Body of pancreas (tissue), 4 donors: Measurements from ENCODE around the gene ZNF652. TPM values are rescaled to one million over a fixed set of nuclear protein-coding genes. Genes with fewer than 3 reads are reported as not detected.
A peak's percentile ranks its signal among the peaks of the same experiment; 100 is the strongest.

Experiments
- ATAC-seq: fragments of 150-250 bp; one replicate; pipeline ENCODE4 v1.9.1; 2016
- DNase-seq, 4 donors: peaks; one replicate each; pipeline ENCODE4 v3.0.0-alpha.2; 2019
- H3K27ac ChIP-seq, 4 donors: fragments of 200-600 bp; sonication (generic); 1 replicate in 3 of 4; 2 replicates in 1 of 4; pipeline versions ENCODE4 v1.5.1 to v1.6.1; 2016 to 2019; ENCODE audit warnings: mild to moderate bottlenecking in 1 of 4, mixed read lengths in 1 of 4, moderate library complexity in 1 of 4
- H3K27me3 ChIP-seq, 2 donors: fragments of 200-600 bp; sonication (generic); one replicate each; pipeline ENCODE4 v1.6.0; 2016; ENCODE audit warnings: mild to moderate bottlenecking in 1 of 2
- H3K36me3 ChIP-seq, 2 donors: fragments of 200-600 bp; sonication (generic); replicated peaks in 1 of 2; 2 replicates each; pipeline ENCODE4 v1.5.1; 2016; ENCODE audit warnings: low read depth in 2 of 2; ENCODE audit not compliant: insufficient read depth in 1 of 2
- H3K4me1 ChIP-seq: fragments of 200-600 bp; sonication (generic); one replicate; pipeline ENCODE4 v1.6.0; 2016
- H3K4me3 ChIP-seq, 2 donors: fragments of 200-600 bp; sonication (generic); 1 replicate in 1 of 2; 2 replicates in 1 of 2; pipeline ENCODE4 v1.5.1; 2016 to 2019
- H3K9me3 ChIP-seq, 3 donors: fragments of 200-600 bp; sonication (generic); 1 replicate in 2 of 3; 2 replicates in 1 of 3; pipeline ENCODE4 v1.5.1; 2016
- POLR2A ChIP-seq, 3 donors: fragments of 450-650 bp; IDR thresholded peaks; one replicate each; pipeline ENCODE4 v1.6.1; 2016; ENCODE audit warnings: antibody characterized with exemption in 3 of 3, mild to moderate bottlenecking in 2 of 3
- WGBS, 2 donors: methylation state at CpG; one replicate each; pipeline ENCODE4 v1.1.5; 2017; 5-methylcytosine and 5-hydroxymethylcytosine counted together
- intact Hi-C: fragments of 100-400 bp; cut with DNase I; formaldehyde crosslinking; loops from one replicate; pipeline ENCODE4 v1.15.1; 2023
- total RNA-seq, 2 donors: library from RNA; depleted of rRNA; stranded (reverse); fragments of >200 nt; gene quantifications; one replicate each; pipeline ENCODE4 v1.1.0, GENCODE V29; 2016
- TF ChIP-seq, protein P1 (sequence below), 7 experiments: fragments of 450-650 bp in 4 of 7; fragments of 200-600 bp in 3 of 7; sonication (generic) in 3 of 7; IDR thresholded peaks; one replicate each; pipeline ENCODE4 v1.5.1; 2016 to 2019; ENCODE audit warnings: antibody characterized with exemption in 7 of 7

Gene ZNF652
- total RNA-seq, 2 donors from 2014 or later, result 26.4 to 36.1 TPM

- 87 to 90% methylated on average over 12 to 13 of the region's 13 CpGs for WGBS, 2 donors
- no peak for TF ChIP-seq POLR2A (IDR thresholded peaks at IDR 0.05)
- TF ChIP-seq, protein P1, sequence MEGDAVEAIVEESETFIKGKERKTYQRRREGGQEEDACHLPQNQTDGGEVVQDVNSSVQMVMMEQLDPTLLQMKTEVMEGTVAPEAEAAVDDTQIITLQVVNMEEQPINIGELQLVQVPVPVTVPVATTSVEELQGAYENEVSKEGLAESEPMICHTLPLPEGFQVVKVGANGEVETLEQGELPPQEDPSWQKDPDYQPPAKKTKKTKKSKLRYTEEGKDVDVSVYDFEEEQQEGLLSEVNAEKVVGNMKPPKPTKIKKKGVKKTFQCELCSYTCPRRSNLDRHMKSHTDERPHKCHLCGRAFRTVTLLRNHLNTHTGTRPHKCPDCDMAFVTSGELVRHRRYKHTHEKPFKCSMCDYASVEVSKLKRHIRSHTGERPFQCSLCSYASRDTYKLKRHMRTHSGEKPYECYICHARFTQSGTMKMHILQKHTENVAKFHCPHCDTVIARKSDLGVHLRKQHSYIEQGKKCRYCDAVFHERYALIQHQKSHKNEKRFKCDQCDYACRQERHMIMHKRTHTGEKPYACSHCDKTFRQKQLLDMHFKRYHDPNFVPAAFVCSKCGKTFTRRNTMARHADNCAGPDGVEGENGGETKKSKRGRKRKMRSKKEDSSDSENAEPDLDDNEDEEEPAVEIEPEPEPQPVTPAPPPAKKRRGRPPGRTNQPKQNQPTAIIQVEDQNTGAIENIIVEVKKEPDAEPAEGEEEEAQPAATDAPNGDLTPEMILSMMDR (IDR thresholded peaks at IDR 0.05), result no peak
- H3K4me1 ChIP-seq, result no peaks in the 10 kb centered on the region
- no peaks in the 10 kb centered on the region for H3K27me3 ChIP-seq
- intact Hi-C loops, result no loop called here
- H3K36me3 ChIP-seq, result peaks cover 7 to 9% of the 10 kb centered on the region in 2 donors
- DNase-seq (no peak), ATAC-seq (no peak)
- no peak overlapping the region for H3K27ac ChIP-seq
- H3K4me3 ChIP-seq, result no peak overlapping the region
- H3K9me3 ChIP-seq, result no peaks in the 10 kb centered on the region
Observed at GRCh38 chr17:49298371-49298976, 63.6 kb downstream of the ZNF652 start.

DNA sequence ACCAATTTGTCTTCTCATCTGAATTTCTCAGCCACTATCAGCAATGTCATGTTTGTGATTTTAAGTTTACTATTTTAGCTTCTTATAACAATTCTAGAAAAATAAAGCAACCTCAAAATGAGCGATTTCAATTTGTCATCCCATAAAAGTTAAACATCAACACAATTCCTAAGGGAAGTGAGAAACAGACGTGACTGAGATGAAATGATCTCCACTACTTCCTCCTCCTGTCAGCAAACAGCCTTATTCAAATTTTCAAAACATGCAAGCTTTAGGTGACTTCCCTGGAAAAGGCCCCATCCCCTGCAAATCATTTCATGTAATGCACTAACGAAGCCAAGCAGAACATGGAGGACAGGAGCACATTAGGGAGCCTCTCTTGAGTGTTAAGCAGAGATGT, 64.9 kb downstream of the ZNF652 start:
- 51 to 52% methylated on average over 3 of the region's 3 CpGs for WGBS, 2 donors
- Histone ChIP-seq H3K4me3 (no peak overlapping the region), H3K27me3 (no peaks in the 10 kb centered on the region), H3K36me3 (peaks cover 7 to 9% of the 10 kb centered on the region in 2 donors), H3K27ac (peak overlapping the region in 1 of 4 donors; percentile 28), H3K4me1 (no peaks in the 10 kb centered on the region), H3K9me3 (no peaks in the 10 kb centered on the region)
- intact Hi-C loops, result no loop called here
- TF ChIP-seq, protein P1 (IDR thresholded peaks at IDR 0.05), result no peak
- TF ChIP-seq POLR2A (IDR thresholded peaks at IDR 0.05), result no peak
- ATAC-seq (no peak), DNase-seq (no peak)

DNA sequence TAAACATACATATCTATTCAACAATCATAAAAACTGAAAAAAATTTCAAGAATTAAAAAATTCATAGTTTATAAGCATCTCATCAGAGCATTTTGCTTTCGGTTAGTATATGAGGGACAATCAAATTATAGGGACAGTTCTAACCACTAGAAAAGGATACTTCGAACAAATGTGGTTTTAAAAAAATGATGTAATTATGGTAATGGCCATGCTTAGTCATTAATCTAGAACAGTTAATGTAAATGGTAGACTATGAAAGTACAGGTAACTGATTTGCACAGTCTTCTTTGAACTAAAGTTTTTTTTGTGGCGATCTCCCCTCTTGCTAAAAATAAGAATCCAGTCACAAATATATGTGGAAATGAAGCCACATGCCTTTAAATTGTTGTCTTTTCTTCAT, 67.9 kb downstream of the ZNF652 start:
- Histone ChIP-seq H3K4me3 (no peak overlapping the region), H3K9me3 (no peaks in the 10 kb centered on the region), H3K27me3 (no peaks in the 10 kb centered on the region), H3K36me3 (peaks cover 7% of the 10 kb centered on the region in 2 donors), H3K27ac (no peak overlapping the region), H3K4me1 (no peaks in the 10 kb centered on the region)
- DNase-seq (no peak), ATAC-seq (no peak)
- TF ChIP-seq, protein P1 (IDR thresholded peaks at IDR 0.05), result no peak
- no peak for TF ChIP-seq POLR2A (IDR thresholded peaks at IDR 0.05)
- 89 to 90% methylated on average over 3 of the region's 3 CpGs for WGBS, 2 donors
- intact Hi-C loops, result no loop called here

- TF ChIP-seq, protein P1 (IDR thresholded peaks at IDR 0.05), result no peak
- no peak for TF ChIP-seq POLR2A (IDR thresholded peaks at IDR 0.05)
- Histone ChIP-seq H3K4me3 (no peak overlapping the region), H3K9me3 (no peaks in the 10 kb centered on the region), H3K27ac (no peak overlapping the region), H3K27me3 (no peaks in the 10 kb centered on the region), H3K4me1 (no peaks in the 10 kb centered on the region), H3K36me3 (peaks cover 2% of the 10 kb centered on the region in 2 donors)
- no peak for ATAC-seq
- intact Hi-C loops, result no loop called here
- DNase-seq, result no peak
Observed at GRCh38 chr17:49292901-49293300, 69.1 kb downstream of the ZNF652 start.

DNA sequence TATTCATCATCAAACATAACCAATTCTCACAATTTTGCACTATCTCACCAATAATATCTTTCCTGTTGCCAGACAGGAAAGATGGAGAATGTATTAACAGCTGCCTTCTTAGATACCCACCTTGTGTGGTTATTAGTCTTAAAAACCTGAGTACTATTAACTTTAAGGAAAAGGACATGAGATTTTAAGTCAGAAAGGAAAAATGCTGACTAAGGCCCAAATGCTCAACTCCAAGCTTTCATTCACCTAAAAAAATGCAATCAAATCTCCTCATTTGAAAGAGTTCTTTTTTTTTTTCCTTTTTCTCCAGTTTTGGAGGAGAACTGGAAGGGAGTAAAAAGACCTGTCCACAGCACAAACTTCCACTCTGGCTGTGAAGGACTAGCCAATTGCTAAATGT, 70.1 kb downstream of the ZNF652 start:
- H3K36me3 ChIP-seq, result no peaks in the 10 kb centered on the region
- no peaks in the 10 kb centered on the region for H3K27me3 ChIP-seq
- no peak for ATAC-seq
- H3K4me3 ChIP-seq, result no peak overlapping the region
- DNase-seq, result no peak
- H3K27ac ChIP-seq, result no peak overlapping the region
- H3K4me1 ChIP-seq, result no peaks in the 10 kb centered on the region
- TF ChIP-seq, protein P1 (IDR thresholded peaks at IDR 0.05), result no peak
- no peak for TF ChIP-seq POLR2A (IDR thresholded peaks at IDR 0.05)
- no peaks in the 10 kb centered on the region for H3K9me3 ChIP-seq
- intact Hi-C loops, result no loop called here
